Ishikawa (cell line): ENCODE measurements around the gene GSTA4.

ENCODE experiments used
- MAX ChIP-seq: IDR thresholded peaks from 2 replicates; pipeline ENCODE4 v1.6.1; 2012
- NFIC ChIP-seq: IDR thresholded peaks from 2 replicates; pipeline ENCODE4 v1.6.1; 2012
- RAD21 ChIP-seq: IDR thresholded peaks from 2 replicates; pipeline ENCODE4 v1.6.1; 2012; ENCODE audit warnings: low read depth
- TAF1 ChIP-seq: IDR thresholded peaks from 2 replicates; pipeline ENCODE4 v1.6.1; 2012; ENCODE audit warnings: low read depth, mild to moderate bottlenecking

- no peak for TF ChIP-seq NFIC
- no peak for TF ChIP-seq MAX
- TF ChIP-seq TAF1: no peak
- no peak for TF ChIP-seq RAD21
These were observed 34.7 kb upstream of the GSTA4 start for GRCh38 chr6:53029761-53030160.
